ENCODE results near the gene MACIR.

MACIR gene

DNA sequence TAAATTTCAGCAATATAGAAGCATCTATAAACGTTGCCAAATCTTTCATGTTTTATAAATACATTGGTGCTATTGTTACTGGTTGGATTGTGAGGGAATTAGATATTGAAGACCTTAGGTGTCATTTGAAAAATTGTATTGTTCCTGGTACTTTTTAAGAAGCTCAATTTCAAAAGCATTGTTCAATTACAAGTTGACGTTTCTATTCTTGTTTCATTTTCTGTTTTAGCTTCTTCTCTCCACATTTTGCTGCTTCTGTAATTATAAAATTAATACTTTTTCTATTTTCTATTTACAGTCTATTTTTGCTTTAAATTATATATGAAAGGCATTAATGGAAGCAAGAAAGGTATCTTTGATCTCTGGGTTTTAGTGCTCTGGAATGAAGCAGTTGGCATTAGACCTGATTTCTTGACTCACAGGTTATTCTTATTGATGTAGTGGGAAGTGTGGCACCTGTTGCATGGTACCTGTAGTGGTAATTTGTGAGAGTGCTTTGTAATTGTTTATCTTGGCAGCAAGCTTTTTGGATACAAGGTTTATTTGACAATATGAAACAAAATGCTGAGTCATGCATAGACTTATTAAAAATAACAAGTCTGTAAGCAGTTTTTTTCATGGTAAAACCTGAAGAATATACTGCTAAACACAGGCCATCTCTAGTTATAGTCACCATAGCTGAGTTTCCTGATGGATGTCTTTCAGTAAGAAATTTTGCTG, 13.2 kb downstream of the MACIR start:
- H3K27me3 ChIP-seq (ENCODE audit: control insufficient read depth, insufficient read depth, low read length): no peaks in the 10 kb centered on the region
- no peak overlapping the region for H3K4me2 ChIP-seq (ENCODE audit: low read length)
- peaks cover 48% of the 10 kb centered on the region for H3K36me3 ChIP-seq (ENCODE audit: insufficient read depth, low read length)
- H3K9ac ChIP-seq (ENCODE audit: low read depth, low read length): no peak overlapping the region
- no peaks in the 10 kb centered on the region for H3K9me3 ChIP-seq (replicated peaks; ENCODE audit: low read length)
- H3K4me3 ChIP-seq (ENCODE audit: low read length): no peak overlapping the region
- peaks cover 15% of the 10 kb centered on the region for H3K4me1 ChIP-seq (ENCODE audit: control insufficient read depth, insufficient read depth, low read length)

- H3K4me2 ChIP-seq (ENCODE audit: low read length): no peak overlapping the region
- H3K9ac ChIP-seq (ENCODE audit: low read depth, low read length): no peak overlapping the region
- H3K36me3 ChIP-seq (ENCODE audit: insufficient read depth, low read length): peaks cover 54% of the 10 kb centered on the region
- H3K27me3 ChIP-seq (ENCODE audit: control insufficient read depth, insufficient read depth, low read length): no peaks in the 10 kb centered on the region
- no peaks in the 10 kb centered on the region for H3K9me3 ChIP-seq (replicated peaks; ENCODE audit: low read length)
- no peak overlapping the region for H3K4me3 ChIP-seq (ENCODE audit: low read length)
- peaks cover 15% of the 10 kb centered on the region for H3K4me1 ChIP-seq (ENCODE audit: control insufficient read depth, insufficient read depth, low read length)
Observed at GRCh38 chr5:103272377-103272776, 13.8 kb downstream of the MACIR start.

DNA sequence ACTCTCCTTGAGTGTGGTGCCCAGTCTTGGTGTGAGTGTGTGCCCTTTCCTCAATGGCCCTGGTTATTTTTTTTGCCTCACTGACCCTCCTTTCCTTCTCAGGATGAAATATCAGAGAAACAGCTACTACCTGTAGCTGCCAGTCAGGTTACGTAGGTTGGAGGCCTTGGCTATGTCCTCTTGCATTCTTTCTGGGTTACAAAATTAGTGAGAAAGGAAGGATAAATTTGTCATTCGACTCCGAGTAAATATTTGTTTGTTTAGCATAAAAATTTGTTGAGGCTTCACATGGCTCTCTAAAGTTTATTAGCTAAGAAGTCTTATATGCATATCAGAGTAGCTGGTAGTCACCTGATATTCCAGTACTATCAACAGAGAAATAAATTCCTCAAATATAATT, 15.4 kb downstream of the MACIR start:
- no peaks in the 10 kb centered on the region for H3K9me3 ChIP-seq (replicated peaks; ENCODE audit: low read length)
- H3K4me2 ChIP-seq (ENCODE audit: low read length): no peak overlapping the region
- no peaks in the 10 kb centered on the region for H3K27me3 ChIP-seq (ENCODE audit: control insufficient read depth, insufficient read depth, low read length)
- H3K9ac ChIP-seq (ENCODE audit: low read depth, low read length): no peak overlapping the region
- H3K4me1 ChIP-seq (ENCODE audit: control insufficient read depth, insufficient read depth, low read length): peaks cover 15% of the 10 kb centered on the region
- peaks cover 55% of the 10 kb centered on the region for H3K36me3 ChIP-seq (ENCODE audit: insufficient read depth, low read length)
- H3K4me3 ChIP-seq (ENCODE audit: low read length): no peak overlapping the region

- Histone ChIP-seq H3K36me3 (ENCODE audit: insufficient read depth, low read length) (peaks cover 63% of the 10 kb centered on the region), H3K27me3 (ENCODE audit: control insufficient read depth, insufficient read depth, low read length) (no peaks in the 10 kb centered on the region), H3K9me3 (replicated peaks; ENCODE audit: low read length) (no peaks in the 10 kb centered on the region), H3K4me1 (ENCODE audit: control insufficient read depth, insufficient read depth, low read length) (peaks cover 15% of the 10 kb centered on the region), H3K9ac (ENCODE audit: low read depth, low read length) (no peak overlapping the region), H3K4me2 (ENCODE audit: low read length) (no peak overlapping the region), H3K4me3 (ENCODE audit: low read length) (no peak overlapping the region)
Observed at GRCh38 chr5:103275851-103276250, 17.3 kb downstream of the MACIR start.

DNA sequence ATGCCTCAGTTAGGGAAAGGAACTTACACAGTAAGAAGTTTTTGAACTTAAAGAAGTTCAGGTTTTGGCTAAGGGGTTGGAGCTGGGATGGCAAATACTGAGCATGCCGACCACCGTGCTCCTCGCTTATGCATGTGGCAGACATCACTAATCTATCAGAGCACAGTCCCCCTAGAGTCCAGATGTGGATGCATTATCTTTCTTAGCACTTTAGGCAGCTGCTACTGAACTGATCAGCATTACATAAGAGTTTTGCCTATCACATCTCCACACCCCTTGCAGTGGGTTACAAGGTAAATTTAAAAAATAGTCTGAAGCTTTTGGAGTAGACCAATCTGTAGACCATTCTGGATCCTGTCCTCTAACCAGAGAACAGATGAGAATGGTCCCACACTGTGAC, 22.4 kb downstream of the MACIR start:
- no peaks in the 10 kb centered on the region for H3K4me1 ChIP-seq (ENCODE audit: control insufficient read depth, insufficient read depth, low read length)
- no peaks in the 10 kb centered on the region for H3K9me3 ChIP-seq (replicated peaks; ENCODE audit: low read length)

DNA sequence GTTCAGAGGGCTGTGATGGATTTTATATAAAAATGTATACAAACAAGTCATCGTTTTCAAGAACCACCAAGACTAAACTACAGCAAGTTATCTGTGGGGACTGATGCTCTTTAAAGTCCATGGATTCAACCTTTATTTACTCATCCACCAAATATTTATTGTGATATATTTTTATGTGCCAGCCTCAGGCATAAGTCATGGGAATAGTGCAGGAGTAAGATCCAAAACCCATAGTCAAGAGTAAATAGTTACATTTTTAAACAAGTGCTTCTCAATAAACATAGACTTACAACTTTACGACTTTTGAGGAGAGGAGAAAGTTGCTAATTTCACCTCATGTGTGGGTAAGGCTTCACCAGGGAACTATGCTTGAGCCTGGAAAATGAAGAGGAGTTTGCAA, 24.6 kb downstream of the MACIR start:
- no peaks in the 10 kb centered on the region for H3K9me3 ChIP-seq (replicated peaks; ENCODE audit: low read length)
- peaks cover 29% of the 10 kb centered on the region for H3K36me3 ChIP-seq (ENCODE audit: insufficient read depth, low read length)
- no peak overlapping the region for H3K4me3 ChIP-seq (ENCODE audit: low read length)
- no peaks in the 10 kb centered on the region for H3K27me3 ChIP-seq (ENCODE audit: control insufficient read depth, insufficient read depth, low read length)
- no peaks in the 10 kb centered on the region for H3K4me1 ChIP-seq (ENCODE audit: control insufficient read depth, insufficient read depth, low read length)
- no peak overlapping the region for H3K4me2 ChIP-seq (ENCODE audit: low read length)
- H3K9ac ChIP-seq (ENCODE audit: low read depth, low read length): no peak overlapping the region

More for the DNA sequence above, 22.4 kb downstream of the MACIR start:
- Histone ChIP-seq H3K4me2 (ENCODE audit: low read length) (no peak overlapping the region), H3K9ac (ENCODE audit: low read depth, low read length) (no peak overlapping the region), H3K36me3 (ENCODE audit: insufficient read depth, low read length) (peaks cover 46% of the 10 kb centered on the region), H3K4me3 (ENCODE audit: low read length) (no peak overlapping the region), H3K27me3 (ENCODE audit: control insufficient read depth, insufficient read depth, low read length) (no peaks in the 10 kb centered on the region)

DNA sequence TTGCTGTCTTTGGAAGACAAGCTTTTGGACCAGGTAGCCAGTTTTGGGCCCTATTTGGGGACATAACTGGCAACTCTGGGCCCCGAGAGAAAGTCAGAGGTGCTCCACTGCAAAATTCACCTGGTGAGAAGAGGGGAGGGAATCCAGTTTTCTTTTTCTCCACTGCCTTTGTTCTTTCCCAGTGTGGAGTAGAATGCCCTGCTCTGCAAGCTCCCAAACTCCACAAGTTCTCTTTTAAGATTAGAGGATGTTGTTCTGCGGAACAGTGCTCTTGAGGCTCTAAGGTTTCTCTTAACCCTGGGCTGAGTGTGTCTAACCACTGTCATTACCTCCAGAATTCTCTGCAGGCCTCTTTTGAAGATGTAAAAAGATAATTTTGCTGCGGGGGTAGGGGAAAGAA, 25.3 kb downstream of the MACIR start:
- H3K36me3 ChIP-seq (ENCODE audit: insufficient read depth, low read length): peaks cover 23% of the 10 kb centered on the region
- H3K9ac ChIP-seq (ENCODE audit: low read depth, low read length): no peak overlapping the region
- H3K4me2 ChIP-seq (ENCODE audit: low read length): no peak overlapping the region
- no peaks in the 10 kb centered on the region for H3K27me3 ChIP-seq (ENCODE audit: control insufficient read depth, insufficient read depth, low read length)
- no peaks in the 10 kb centered on the region for H3K9me3 ChIP-seq (replicated peaks; ENCODE audit: low read length)
- H3K4me3 ChIP-seq (ENCODE audit: low read length): no peak overlapping the region
- no peaks in the 10 kb centered on the region for H3K4me1 ChIP-seq (ENCODE audit: control insufficient read depth, insufficient read depth, low read length)

- Histone ChIP-seq H3K4me1 (ENCODE audit: control insufficient read depth, insufficient read depth, low read length) (no peaks in the 10 kb centered on the region), H3K9me3 (replicated peaks; ENCODE audit: low read length) (no peaks in the 10 kb centered on the region), H3K9ac (ENCODE audit: low read depth, low read length) (no peak overlapping the region)
Observed at GRCh38 chr5:103286622-103287021, 28.1 kb downstream of the MACIR start.

GRCh38 chr5:103289024-103289423, 30.5 kb downstream of the MACIR start:
- no peaks in the 10 kb centered on the region for H3K27me3 ChIP-seq (ENCODE audit: control insufficient read depth, insufficient read depth, low read length)
- H3K4me3 ChIP-seq (ENCODE audit: low read length): no peak overlapping the region
- peaks cover 2% of the 10 kb centered on the region for H3K36me3 ChIP-seq (ENCODE audit: insufficient read depth, low read length)
- H3K9me3 ChIP-seq (replicated peaks; ENCODE audit: low read length): no peaks in the 10 kb centered on the region
- H3K4me2 ChIP-seq (ENCODE audit: low read length): no peak overlapping the region
- H3K4me1 ChIP-seq (ENCODE audit: control insufficient read depth, insufficient read depth, low read length): no peaks in the 10 kb centered on the region
- H3K9ac ChIP-seq (ENCODE audit: low read depth, low read length): no peak overlapping the region

More at GRCh38 chr5:103286622-103287021, 28.1 kb downstream of the MACIR start:
- Histone ChIP-seq H3K4me3 (ENCODE audit: low read length) (no peak overlapping the region), H3K4me2 (ENCODE audit: low read length) (no peak overlapping the region), H3K27me3 (ENCODE audit: control insufficient read depth, insufficient read depth, low read length) (no peaks in the 10 kb centered on the region), H3K36me3 (ENCODE audit: insufficient read depth, low read length) (peaks cover 7% of the 10 kb centered on the region)

DNA sequence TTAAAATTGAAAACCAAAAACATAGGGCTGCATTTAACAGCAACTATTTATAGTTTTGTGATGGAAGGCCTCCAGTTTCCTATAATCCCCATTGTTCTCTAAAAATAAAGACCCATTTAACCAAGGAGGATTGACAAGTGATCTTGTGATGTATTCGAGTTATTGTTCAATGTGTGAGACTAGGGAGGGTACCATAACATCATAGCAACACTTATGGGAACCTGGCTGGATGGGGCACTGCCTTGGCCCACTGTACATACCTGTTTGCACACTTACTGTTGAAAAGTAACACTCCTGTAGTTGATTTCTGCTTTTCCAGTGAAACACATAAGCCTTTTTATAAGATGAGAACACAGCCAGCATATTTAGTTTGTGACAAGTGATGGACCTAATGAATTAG, 32.3 kb downstream of the MACIR start:
- Histone ChIP-seq H3K9me3 (replicated peaks; ENCODE audit: low read length) (no peaks in the 10 kb centered on the region), H3K36me3 (ENCODE audit: insufficient read depth, low read length) (peaks cover 2% of the 10 kb centered on the region), H3K27me3 (ENCODE audit: control insufficient read depth, insufficient read depth, low read length) (no peaks in the 10 kb centered on the region), H3K4me1 (ENCODE audit: control insufficient read depth, insufficient read depth, low read length) (no peaks in the 10 kb centered on the region), H3K9ac (ENCODE audit: low read depth, low read length) (no peak overlapping the region), H3K4me3 (ENCODE audit: low read length) (no peak overlapping the region), H3K4me2 (ENCODE audit: low read length) (no peak overlapping the region)

GRCh38 chr5:103291606-103292005, 33.0 kb downstream of the MACIR start:
- Histone ChIP-seq H3K27me3 (ENCODE audit: control insufficient read depth, insufficient read depth, low read length) (no peaks in the 10 kb centered on the region), H3K9ac (ENCODE audit: low read depth, low read length) (no peak overlapping the region), H3K36me3 (ENCODE audit: insufficient read depth, low read length) (no peaks in the 10 kb centered on the region), H3K4me1 (ENCODE audit: control insufficient read depth, insufficient read depth, low read length) (no peaks in the 10 kb centered on the region), H3K9me3 (replicated peaks; ENCODE audit: low read length) (no peaks in the 10 kb centered on the region), H3K4me3 (ENCODE audit: low read length) (no peak overlapping the region), H3K4me2 (ENCODE audit: low read length) (no peak overlapping the region)

GRCh38 chr5:103293099-103293498, 34.5 kb downstream of the MACIR start:
- Histone ChIP-seq H3K4me1 (ENCODE audit: control insufficient read depth, insufficient read depth, low read length) (no peaks in the 10 kb centered on the region), H3K9me3 (replicated peaks; ENCODE audit: low read length) (no peaks in the 10 kb centered on the region), H3K27me3 (ENCODE audit: control insufficient read depth, insufficient read depth, low read length) (no peaks in the 10 kb centered on the region), H3K9ac (ENCODE audit: low read depth, low read length) (no peak overlapping the region), H3K4me2 (ENCODE audit: low read length) (no peak overlapping the region), H3K4me3 (ENCODE audit: low read length) (no peak overlapping the region), H3K36me3 (ENCODE audit: insufficient read depth, low read length) (no peaks in the 10 kb centered on the region)

Measured in skeletal muscle satellite cell (primary cell).